ENCODE measurements around the gene SHISAL1. TPM values are rescaled to one million over a fixed set of nuclear protein-coding genes. Genes with fewer than 3 reads are reported as not detected.

Gene SHISAL1
- total RNA-seq, 1 experiment from 2014 or later = 49.6 TPM

DNA sequence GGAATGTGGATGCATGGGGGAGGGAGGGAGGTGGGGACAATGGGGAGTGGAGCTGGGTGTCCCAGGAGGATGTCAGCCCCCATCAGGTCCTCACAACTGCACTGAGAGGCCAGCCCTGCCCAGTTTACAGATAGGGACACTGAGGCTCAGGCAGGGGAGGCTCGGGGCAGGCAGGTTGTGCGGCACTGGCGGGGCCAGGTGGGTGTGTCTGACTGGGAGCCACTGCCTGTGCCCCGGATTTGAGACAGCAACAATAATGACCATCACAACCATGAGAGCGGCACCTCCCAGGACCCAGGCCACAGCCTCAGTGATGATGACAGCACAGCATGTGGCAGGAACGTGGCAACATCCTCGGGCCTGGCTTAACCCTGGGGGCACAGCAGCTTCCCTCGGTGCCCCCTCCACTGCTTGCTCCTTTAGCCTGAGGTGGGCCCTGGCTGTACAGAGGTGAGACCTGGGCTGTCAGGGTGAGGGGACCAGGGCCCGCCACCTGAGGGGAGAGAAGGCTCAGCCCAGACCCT lies 32.0 kb downstream of the SHISAL1 start:
- H3K36me3 ChIP-seq = peaks cover 42% of the 10 kb centered on the region
- no peaks in the 10 kb centered on the region for H3K27me3 ChIP-seq
- no peak for DNase-seq
- no peaks in the 10 kb centered on the region for H3K9me3 ChIP-seq
- H3K4me3 ChIP-seq = no peak overlapping the region

GRCh38 chr22:44279069-44279360 lies 33.7 kb downstream of the SHISAL1 start:
- H3K4me3 ChIP-seq = no peak overlapping the region
- no peaks in the 10 kb centered on the region for H3K9me3 ChIP-seq
- H3K27me3 ChIP-seq = no peaks in the 10 kb centered on the region
- H3K36me3 ChIP-seq = peaks cover 30% of the 10 kb centered on the region
- no peak for DNase-seq

DNA sequence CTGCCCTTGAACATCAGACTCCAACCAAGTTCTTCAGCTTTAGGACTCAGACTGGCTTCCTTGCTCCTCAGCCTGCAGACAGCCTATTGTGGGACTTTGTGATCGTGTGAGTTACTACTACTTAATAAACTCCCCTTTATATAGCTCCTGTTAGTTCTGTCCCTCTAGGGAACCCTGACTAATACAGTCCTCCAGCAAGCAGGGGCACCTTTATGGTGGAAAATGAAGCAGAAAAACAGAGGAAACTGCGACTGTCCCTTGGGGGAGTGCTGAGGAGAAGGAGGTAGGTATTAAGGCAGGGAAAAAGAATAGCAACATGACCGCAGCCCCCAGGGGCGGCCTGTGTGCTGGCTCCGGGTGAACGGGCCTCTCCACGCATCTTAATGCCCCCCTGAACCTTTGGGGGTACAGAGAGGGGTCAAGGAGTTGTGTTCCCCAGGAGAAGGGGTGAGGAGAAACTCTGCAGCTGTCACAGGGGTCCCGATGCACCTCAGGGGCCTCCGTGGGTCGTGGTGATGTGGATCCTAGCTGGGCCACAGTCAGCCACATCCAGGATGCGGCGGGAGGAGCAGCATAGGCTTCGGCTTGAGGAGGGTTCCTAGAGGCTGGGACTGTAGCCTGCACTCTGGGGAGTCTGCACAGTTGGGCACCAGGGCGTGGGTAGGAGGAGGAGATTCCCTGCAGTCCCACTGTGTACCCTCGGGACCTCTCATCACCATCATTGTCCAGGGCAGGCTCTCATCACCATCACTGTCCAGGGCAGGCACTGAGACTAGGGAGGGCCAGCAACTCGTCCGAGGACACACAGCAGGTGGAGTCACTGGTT lies 34.3 kb downstream of the SHISAL1 start:
- no peak for DNase-seq
- Histone ChIP-seq H3K27me3 (no peaks in the 10 kb centered on the region), H3K4me3 (no peak overlapping the region), H3K36me3 (peaks cover 26% of the 10 kb centered on the region), H3K9me3 (no peaks in the 10 kb centered on the region)

GRCh38 chr22:44277386-44278135 lies 35.2 kb downstream of the SHISAL1 start:
- Histone ChIP-seq H3K36me3 (peaks cover 20% of the 10 kb centered on the region), H3K27me3 (no peaks in the 10 kb centered on the region), H3K4me3 (no peak overlapping the region), H3K9me3 (no peaks in the 10 kb centered on the region)
- no peak for DNase-seq

- no peaks in the 10 kb centered on the region for H3K9me3 ChIP-seq
- DNase-seq = no peak
- H3K36me3 ChIP-seq = peaks cover 17% of the 10 kb centered on the region
- no peak overlapping the region for H3K4me3 ChIP-seq
- no peaks in the 10 kb centered on the region for H3K27me3 ChIP-seq
These were observed 35.9 kb downstream of the SHISAL1 start for GRCh38 chr22:44276706-44277356.

- no peak for DNase-seq
- Histone ChIP-seq H3K36me3 (peaks cover 17% of the 10 kb centered on the region), H3K9me3 (no peaks in the 10 kb centered on the region), H3K4me3 (no peak overlapping the region), H3K27me3 (no peaks in the 10 kb centered on the region)
These were observed 36.7 kb downstream of the SHISAL1 start for GRCh38 chr22:44276041-44276440.

GRCh38 chr22:44275631-44275995 lies 37.1 kb downstream of the SHISAL1 start:
- no peak for DNase-seq
- Histone ChIP-seq H3K27me3 (no peaks in the 10 kb centered on the region), H3K36me3 (peaks cover 17% of the 10 kb centered on the region), H3K4me3 (no peak overlapping the region), H3K9me3 (no peaks in the 10 kb centered on the region)

DNA sequence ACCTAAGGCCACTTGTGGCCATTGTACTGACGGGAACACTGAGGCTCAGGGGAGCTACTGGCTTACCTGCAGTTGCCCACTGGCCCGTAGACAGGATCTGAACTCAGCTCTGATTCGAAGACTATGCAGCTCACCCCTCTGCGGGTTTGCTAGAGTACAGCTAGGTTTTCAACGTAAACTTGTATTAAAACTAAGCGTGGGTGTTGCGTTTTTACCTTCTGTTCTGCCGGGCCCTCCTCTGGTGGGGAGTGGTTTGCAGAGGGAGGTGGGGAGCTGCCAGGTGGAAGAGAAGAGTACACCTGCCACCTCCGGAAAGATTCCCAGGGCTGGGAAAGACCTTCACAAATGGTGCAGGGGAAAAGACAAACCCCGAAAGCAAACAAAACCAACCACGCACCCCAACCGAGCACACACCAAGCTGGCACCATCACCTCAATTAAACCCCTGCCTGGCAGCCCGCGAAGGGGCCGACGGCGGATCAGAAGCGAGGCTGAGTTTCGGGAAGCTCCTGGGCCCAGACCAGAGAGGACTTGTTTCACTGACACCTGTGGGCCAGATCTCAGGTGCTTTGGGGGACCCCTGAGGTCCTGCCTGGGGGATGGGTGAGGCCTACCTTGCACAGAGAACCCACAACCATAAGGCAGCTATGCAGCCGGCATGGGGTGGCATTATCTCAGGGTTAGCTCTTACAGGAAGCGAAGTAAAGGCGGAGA lies 37.7 kb downstream of the SHISAL1 start:
- Histone ChIP-seq H3K27me3 (no peaks in the 10 kb centered on the region), H3K36me3 (peaks cover 15% of the 10 kb centered on the region), H3K9me3 (no peaks in the 10 kb centered on the region), H3K4me3 (no peak overlapping the region)
- DNase-seq = no peak

DNA sequence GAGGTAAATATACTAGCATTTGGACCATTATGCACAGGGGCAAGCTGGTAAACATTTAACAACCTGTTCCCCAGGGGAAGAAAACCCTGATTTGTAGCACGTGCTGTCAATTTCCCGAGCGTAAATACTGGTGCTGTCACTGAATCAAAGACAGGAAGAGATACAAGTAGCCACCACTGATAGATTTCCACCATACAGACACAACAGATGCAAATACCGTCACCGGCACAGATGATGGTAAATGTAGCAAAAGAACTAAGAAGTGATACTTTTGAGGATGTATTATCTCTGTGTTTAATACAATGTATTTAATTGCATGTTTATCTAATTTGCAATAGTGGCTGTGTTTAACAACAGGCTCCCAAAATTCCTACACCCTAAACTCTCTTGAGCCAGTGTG lies 39.6 kb downstream of the SHISAL1 start:
- no peak for DNase-seq
- Histone ChIP-seq H3K36me3 (peaks cover 12% of the 10 kb centered on the region), H3K27me3 (no peaks in the 10 kb centered on the region), H3K4me3 (no peak overlapping the region), H3K9me3 (no peaks in the 10 kb centered on the region)

DNA sequence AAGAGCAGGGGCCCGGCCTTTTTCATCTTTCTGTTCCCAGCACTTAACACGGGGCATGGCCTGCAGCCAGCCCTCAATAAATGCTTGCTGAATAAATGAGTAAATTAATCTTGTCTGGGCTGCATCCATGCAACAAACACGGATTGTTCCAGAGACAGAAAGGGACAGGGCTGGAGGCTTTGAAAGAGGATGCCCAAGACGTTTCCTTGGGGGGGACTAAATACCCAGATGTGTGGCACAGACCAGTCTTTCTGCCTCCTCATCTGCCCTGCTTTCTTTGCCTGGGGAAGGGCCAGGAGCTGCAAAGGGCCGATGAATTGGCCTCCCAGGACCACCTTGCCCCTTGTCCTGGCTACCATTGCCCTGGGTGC lies 40.4 kb downstream of the SHISAL1 start:
- no peaks in the 10 kb centered on the region for H3K27me3 ChIP-seq
- no peak overlapping the region for H3K4me3 ChIP-seq
- DNase-seq = no peak
- no peaks in the 10 kb centered on the region for H3K9me3 ChIP-seq
- H3K36me3 ChIP-seq = peaks cover 8% of the 10 kb centered on the region

- Histone ChIP-seq H3K27me3 (no peaks in the 10 kb centered on the region), H3K9me3 (no peaks in the 10 kb centered on the region), H3K4me3 (no peak overlapping the region), H3K36me3 (peaks cover 8% of the 10 kb centered on the region)
- no peak for DNase-seq
These were observed 40.9 kb downstream of the SHISAL1 start for GRCh38 chr22:44271732-44272400.

DNA sequence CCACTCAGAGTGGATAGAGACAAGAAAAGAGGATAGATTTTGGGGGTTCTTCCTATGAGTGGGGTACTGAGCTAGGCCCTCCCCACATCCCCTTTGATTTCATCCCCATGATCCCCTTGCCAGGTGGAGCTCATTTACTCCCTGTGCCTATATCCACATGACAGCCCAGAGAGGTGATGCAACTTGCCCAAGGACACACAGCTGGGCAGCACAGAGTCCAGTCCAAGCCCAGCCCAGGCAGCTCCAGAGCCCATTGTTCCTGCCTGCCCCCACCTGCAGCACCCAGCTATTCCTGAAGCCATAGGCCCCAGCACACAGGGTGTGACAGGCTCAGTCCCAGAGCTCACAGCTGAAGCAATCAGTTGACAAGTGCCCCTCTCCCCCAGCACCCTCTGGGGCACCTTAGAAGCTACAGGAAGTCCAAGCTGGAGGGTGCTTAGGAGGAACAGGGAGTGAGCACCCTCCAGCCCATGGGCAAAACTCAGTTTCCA lies 41.7 kb downstream of the SHISAL1 start:
- Histone ChIP-seq H3K9me3 (no peaks in the 10 kb centered on the region), H3K36me3 (peaks cover 8% of the 10 kb centered on the region), H3K4me3 (no peak overlapping the region), H3K27me3 (no peaks in the 10 kb centered on the region)
- no peak for DNase-seq

DNA sequence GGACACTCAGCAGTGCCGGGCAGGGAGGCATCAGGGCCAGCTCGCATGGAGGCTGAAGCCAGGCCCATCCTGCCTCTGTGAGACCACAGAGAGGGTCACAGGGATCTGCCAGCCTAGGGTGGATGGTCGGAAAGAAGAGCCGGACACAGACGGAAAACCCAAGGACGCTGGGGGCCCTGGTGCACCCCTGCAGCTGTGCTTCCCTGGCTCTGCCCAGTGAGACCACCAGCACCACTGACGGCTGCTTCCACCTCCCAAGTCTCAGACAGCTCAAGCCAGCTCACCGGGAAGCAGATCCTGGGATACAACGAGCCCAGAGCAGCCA lies 42.2 kb downstream of the SHISAL1 start:
- Histone ChIP-seq H3K27me3 (no peaks in the 10 kb centered on the region), H3K36me3 (peaks cover 7% of the 10 kb centered on the region), H3K4me3 (no peak overlapping the region), H3K9me3 (no peaks in the 10 kb centered on the region)
- no peak for DNase-seq

GRCh38 chr22:44269757-44270555 lies 42.8 kb downstream of the SHISAL1 start:
- H3K9me3 ChIP-seq = no peaks in the 10 kb centered on the region
- H3K36me3 ChIP-seq = peaks cover 4% of the 10 kb centered on the region
- no peak for DNase-seq
- H3K4me3 ChIP-seq = no peak overlapping the region
- H3K27me3 ChIP-seq = no peaks in the 10 kb centered on the region

GRCh38 chr22:44269117-44269498 lies 43.6 kb downstream of the SHISAL1 start:
- Histone ChIP-seq H3K36me3 (peaks cover 9% of the 10 kb centered on the region), H3K27me3 (no peaks in the 10 kb centered on the region), H3K4me3 (no peak overlapping the region), H3K9me3 (no peaks in the 10 kb centered on the region)
- no peak for DNase-seq
